Stimulated activated CD8-positive, alpha-beta memory T cell treated with anti-CD3 and anti-CD28 coated beads, Interleukin-2, amount 100 ng/mL, for 48 hours (primary cell): ENCODE results near the gene ZNF827.

ENCODE experiments used
- DNase-seq, 2 donors: peaks; one replicate each; pipeline ENCODE4 v3.0.0-alpha.2; 2020; ENCODE audit warnings: low read depth in 2 of 2

Gene ZNF827

GRCh38 chr4:145709843-145710242 is 228.8 kb downstream of the ZNF827 start:
- no peak for DNase-seq

GRCh38 chr4:145709336-145709735 is 229.3 kb downstream of the ZNF827 start:
- no peak for DNase-seq
